Mesodermal cell (in vitro differentiated cells): ENCODE measurements around the gene ZNF827.

Source experiments
- H3K27ac ChIP-seq: 2 replicates; pipeline ENCODE4 v1.7.0; 2013; ENCODE audit warnings: mild to moderate bottlenecking, low read depth, low read length, moderate library complexity; ENCODE audit not compliant: severe bottlenecking
- H3K36me3 ChIP-seq: 2 replicates; pipeline ENCODE4 v1.7.1; 2013; ENCODE audit warnings: mild to moderate bottlenecking, low read length, moderate library complexity; ENCODE audit not compliant: control insufficient read depth, insufficient read depth
- H3K4me1 ChIP-seq: one replicate; pipeline ENCODE4 v1.7.1; 2013; ENCODE audit warnings: mild to moderate bottlenecking, low read length; ENCODE audit not compliant: insufficient read depth, control insufficient read depth, poor library complexity, severe bottlenecking
- H3K4me3 ChIP-seq: 2 replicates; pipeline ENCODE4 v1.7.0; 2013; ENCODE audit warnings: low read length, control low read depth, mild to moderate bottlenecking; ENCODE audit not compliant: insufficient read depth, poor library complexity, severe bottlenecking; ENCODE audit errors: extremely low read depth
- H3K9me3 ChIP-seq: 2 replicates; pipeline ENCODE4 v1.7.1; 2013; ENCODE audit warnings: mild to moderate bottlenecking, low read length, moderate library complexity; ENCODE audit not compliant: control insufficient read depth
- WGBS, 2 experiments: methylation state at CpG; one replicate each; pipeline ENCODE4 v1.1.5; 2013; ENCODE audit warnings: missing lambda C conversion rate in 2 of 2; ENCODE audit not compliant: insufficient coverage in 2 of 2; 5-methylcytosine and 5-hydroxymethylcytosine counted together

Gene ZNF827

DNA sequence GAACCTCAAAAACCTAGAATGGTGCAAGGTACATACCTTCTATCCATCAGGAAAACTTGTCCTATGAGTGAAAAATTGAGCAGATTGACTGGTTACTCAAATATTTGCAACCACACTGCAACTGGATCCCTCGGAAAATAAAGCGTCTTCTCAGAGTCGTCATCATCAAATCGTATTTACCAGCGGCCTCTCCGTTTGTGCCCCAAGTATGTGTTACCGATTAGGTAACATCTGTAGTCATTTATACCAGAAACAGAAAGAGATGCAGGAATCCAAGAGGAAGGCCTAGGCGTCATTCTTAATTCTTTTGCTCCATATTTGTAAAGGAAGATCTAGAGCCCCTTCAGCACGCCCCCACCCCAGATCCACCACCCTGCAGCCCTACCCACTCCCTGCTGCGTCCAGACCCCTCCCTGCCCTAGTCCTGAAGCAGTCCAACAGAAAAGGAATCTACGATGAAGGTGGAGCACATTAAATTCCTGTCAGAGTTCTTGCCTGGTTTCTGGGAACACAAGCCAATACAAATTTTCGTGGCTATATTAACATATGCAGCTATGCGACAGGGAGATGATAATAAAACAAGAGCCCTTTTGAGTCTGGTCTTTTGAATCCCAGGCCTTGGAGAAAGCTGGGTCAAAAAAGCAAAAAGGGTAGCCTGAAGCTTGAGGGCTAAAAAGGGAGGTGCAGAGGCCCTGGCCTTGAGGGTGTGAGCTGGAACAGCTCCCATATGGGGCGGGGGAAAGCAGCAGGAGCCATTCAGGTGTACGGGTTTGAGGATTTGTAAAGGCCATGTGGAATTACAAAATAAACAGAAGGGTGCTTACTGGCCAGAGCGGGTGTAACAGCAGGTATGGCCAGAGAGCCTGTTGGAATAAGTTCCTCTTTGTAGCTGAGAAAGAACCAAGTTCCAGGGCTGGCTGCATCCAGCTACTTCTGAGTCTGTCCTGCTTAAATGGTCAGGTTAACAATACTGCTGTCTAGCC lies 77.0 kb downstream of the ZNF827 start:
- H3K4me3 ChIP-seq = no peak overlapping the region
- H3K27ac ChIP-seq = no peak overlapping the region
- 83 to 91% methylated on average over 13 to 15 of the region's 16 CpGs for WGBS, 2 experiments
- H3K36me3 ChIP-seq = peaks cover 38% of the 10 kb centered on the region
- no peaks in the 10 kb centered on the region for H3K9me3 ChIP-seq
- H3K4me1 ChIP-seq = no peaks in the 10 kb centered on the region

DNA sequence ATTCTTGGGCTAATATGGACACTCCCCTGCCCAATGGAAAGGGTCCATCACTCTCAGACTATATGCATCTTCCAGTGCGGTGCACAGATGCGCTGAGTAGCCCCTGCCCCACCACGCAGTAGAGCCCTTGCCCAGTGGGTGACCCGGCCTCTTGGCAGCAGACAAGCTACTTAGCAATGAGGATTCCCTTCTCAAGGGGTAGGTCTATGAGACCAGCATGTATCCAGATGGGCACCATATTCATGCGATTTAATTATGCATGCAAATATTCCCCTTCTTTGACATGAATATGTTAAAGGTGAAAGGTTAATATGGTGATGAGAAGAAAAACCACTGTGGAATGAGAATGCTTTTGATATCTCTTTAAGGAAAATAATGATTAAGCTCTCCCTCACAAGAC lies 77.7 kb downstream of the ZNF827 start:
- WGBS, 2 experiments = 98 to 100% methylated on average over 3 to 4 of the region's 5 CpGs
- Histone ChIP-seq H3K4me1 (no peaks in the 10 kb centered on the region), H3K9me3 (no peaks in the 10 kb centered on the region)

GRCh38 chr4:145860446-145860845 lies 78.2 kb downstream of the ZNF827 start:
- peaks cover 43% of the 10 kb centered on the region for H3K36me3 ChIP-seq
- H3K4me3 ChIP-seq = no peak overlapping the region
- no peaks in the 10 kb centered on the region for H3K9me3 ChIP-seq
- H3K4me1 ChIP-seq = no peaks in the 10 kb centered on the region
- 100% methylated on average over 1 of the region's 5 CpGs; no CpG with 5 or more reads in 1 of the 2 experiments for WGBS, 2 experiments
- no peak overlapping the region for H3K27ac ChIP-seq

More for the DNA sequence above, 77.7 kb downstream of the ZNF827 start:
- H3K36me3 ChIP-seq = peaks cover 41% of the 10 kb centered on the region
- H3K27ac ChIP-seq = no peak overlapping the region
- H3K4me3 ChIP-seq = no peak overlapping the region

- Histone ChIP-seq H3K4me1 (no peaks in the 10 kb centered on the region), H3K9me3 (no peaks in the 10 kb centered on the region), H3K27ac (no peak overlapping the region), H3K4me3 (no peak overlapping the region), H3K36me3 (peaks cover 47% of the 10 kb centered on the region)
- WGBS, 2 experiments = 100% methylated on average over 1 of the region's 3 CpGs
Measured at GRCh38 chr4:145859926-145860325, 78.7 kb downstream of the ZNF827 start.

DNA sequence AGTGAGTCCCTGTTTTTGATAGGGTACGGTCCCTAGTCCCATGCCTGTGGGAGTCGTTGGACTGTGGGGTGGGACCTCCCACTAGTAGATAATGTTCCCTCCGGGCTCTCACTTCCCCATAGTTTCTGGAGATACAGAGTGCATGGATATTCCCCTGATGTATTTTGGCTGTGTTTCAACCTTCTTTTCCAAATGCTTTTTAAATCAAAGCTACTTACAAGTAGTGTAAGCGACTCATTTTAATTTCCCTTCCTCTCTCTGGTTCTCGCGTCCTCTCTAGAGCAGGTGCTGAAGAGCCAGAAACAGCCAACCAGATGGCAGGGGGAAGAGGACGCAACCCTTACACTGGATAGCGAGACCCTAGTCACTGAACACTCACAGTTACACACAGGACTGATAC lies 79.2 kb downstream of the ZNF827 start:
- H3K36me3 ChIP-seq = peaks cover 51% of the 10 kb centered on the region
- H3K27ac ChIP-seq = no peak overlapping the region
- 95% methylated on average over 6 to 8 of the region's 8 CpGs for WGBS, 2 experiments
- H3K4me1 ChIP-seq = no peaks in the 10 kb centered on the region
- H3K9me3 ChIP-seq = no peaks in the 10 kb centered on the region
- no peak overlapping the region for H3K4me3 ChIP-seq

- no peak overlapping the region for H3K4me3 ChIP-seq
- WGBS, 2 experiments = 83% methylated on average over 1 of the region's 3 CpGs; no CpG with 5 or more reads in 1 of the 2 experiments
- H3K4me1 ChIP-seq = peaks cover 29% of the 10 kb centered on the region
Measured at GRCh38 chr4:145852256-145852839, 86.3 kb downstream of the ZNF827 start.

GRCh38 chr4:145851511-145852201 lies 87.0 kb downstream of the ZNF827 start:
- peak overlapping the region; percentile 60 for H3K27ac ChIP-seq
- no peak overlapping the region for H3K4me3 ChIP-seq
- no peaks in the 10 kb centered on the region for H3K9me3 ChIP-seq
- peaks cover 31% of the 10 kb centered on the region for H3K36me3 ChIP-seq
- no CpG with 5 or more reads among the region's 2 CpGs for WGBS, 2 experiments
- peaks cover 29% of the 10 kb centered on the region for H3K4me1 ChIP-seq

More at GRCh38 chr4:145852256-145852839, 86.3 kb downstream of the ZNF827 start:
- H3K9me3 ChIP-seq = no peaks in the 10 kb centered on the region
- peaks cover 36% of the 10 kb centered on the region for H3K36me3 ChIP-seq
- H3K27ac ChIP-seq = peak overlapping the region; percentile 60

GRCh38 chr4:145847764-145848163 lies 90.9 kb downstream of the ZNF827 start:
- H3K9me3 ChIP-seq = no peaks in the 10 kb centered on the region
- H3K27ac ChIP-seq = no peak overlapping the region
- H3K36me3 ChIP-seq = peaks cover 40% of the 10 kb centered on the region
- H3K4me1 ChIP-seq = peaks cover 27% of the 10 kb centered on the region
- no peak overlapping the region for H3K4me3 ChIP-seq
- WGBS, 2 experiments = 95 to 100% methylated on average over 3 to 5 of the region's 7 CpGs

DNA sequence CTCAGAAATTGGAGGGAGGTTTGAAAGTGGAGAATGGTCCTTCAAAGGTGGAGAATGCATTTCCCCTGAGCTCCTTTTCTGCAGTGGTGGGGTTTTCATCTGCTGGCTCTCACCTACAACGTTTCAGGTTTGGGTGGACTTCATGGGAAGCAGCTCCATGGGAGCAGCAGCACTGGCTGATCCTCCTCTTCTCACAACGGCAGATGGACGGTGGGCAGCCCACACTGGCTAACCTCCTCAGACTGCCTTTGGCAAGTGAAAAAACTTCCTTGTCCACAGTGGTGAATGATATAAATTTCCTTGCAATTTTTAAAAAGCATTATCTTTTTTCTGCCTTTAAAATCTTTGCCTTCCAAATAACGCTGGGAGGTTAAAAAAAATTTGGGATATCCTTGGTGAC lies 93.5 kb downstream of the ZNF827 start:
- Histone ChIP-seq H3K9me3 (no peaks in the 10 kb centered on the region), H3K4me1 (peaks cover 12% of the 10 kb centered on the region), H3K4me3 (no peak overlapping the region), H3K36me3 (peaks cover 60% of the 10 kb centered on the region), H3K27ac (no peak overlapping the region)
- WGBS, 2 experiments = 89 to 90% methylated on average over 2 to 3 of the region's 4 CpGs

GRCh38 chr4:145843639-145844038 lies 95.0 kb downstream of the ZNF827 start:
- Histone ChIP-seq H3K4me3 (no peak overlapping the region), H3K4me1 (peaks cover 11% of the 10 kb centered on the region), H3K9me3 (no peaks in the 10 kb centered on the region), H3K36me3 (peaks cover 53% of the 10 kb centered on the region), H3K27ac (no peak overlapping the region)
- 87 to 90% methylated on average over 1 to 3 of the region's 6 CpGs for WGBS, 2 experiments
